GM12878 (cell line): Measurements from ENCODE around the gene GRIK4. TPM values are rescaled to one million over a fixed set of nuclear protein-coding genes. Genes with fewer than 3 reads are reported as not detected.

Source experiments
- ATAC-seq: fragments of 200-7000 bp; cut with Tn5 transposase; 3 replicates; pipeline ENCODE4 v1.9.1; 2020; ENCODE audit warnings: mild to moderate bottlenecking, moderate library complexity
- BruUV-seq: library from RNA; stranded (reverse); fragments of 400-500 nt; replicated peaks from 2 replicates; lab custom pipeline; 2021; lab: Mats Ljungman, UMichigan
- CTCF ChIA-PET: fragments of 300-600 bp; sonication (Branson Sonifier 250); formaldehyde crosslinking; extraction: SDS; loops from one replicate; lab custom pipeline; 2021; ENCODE audit warnings: inconsistent platforms; lab: Yijun Ruan, JAX
- POLR2A ChIA-PET: fragments of 350-600 bp; formaldehyde crosslinking; extraction: SDS; loops from one replicate; lab custom pipeline; 2021; ENCODE audit warnings: inconsistent platforms; lab: Charles Lee
- RAD21 ChIA-PET: fragments of 300-600 bp; sonication (Branson Sonifier 250); formaldehyde crosslinking; loops from one replicate; lab custom pipeline; 2023; ENCODE audit warnings: antibody characterized with exemption; ENCODE audit not compliant: unreplicated experiment; lab: Charles Lee
- SMC1A ChIA-PET: fragments of 300-600 bp; sonication (Branson Sonifier 250); formaldehyde crosslinking; loops from one replicate; lab custom pipeline; 2023; ENCODE audit not compliant: unreplicated experiment, uncharacterized antibody; lab: Charles Lee
- DNase-seq: peaks from one replicate; pipeline ENCODE4 v3.0.0-alpha.2; 2011; ENCODE audit warnings: low read depth, low spot score
- FAIRE-seq: peaks from 3 replicates; lab custom pipeline; 2011; peaks lifted over from hg19 to GRCh38; lab: Jason Lieb, UNC
- H2AFZ ChIP-seq: 2 replicates; pipeline ENCODE4 v1.6.0; 2011; ENCODE audit warnings: low read depth, low read length, control low read depth; ENCODE audit not compliant: control insufficient read depth
- H3K27ac ChIP-seq: 2 replicates; pipeline ENCODE4 v1.5.1; 2011; ENCODE audit warnings: control low read depth; ENCODE audit not compliant: control insufficient read depth, insufficient read depth
- H3K27me3 ChIP-seq, 2 experiments: replicated peaks in 1 of 2; 2 replicates each; pipeline versions ENCODE4 v1.6.0 to v1.6.1; 2011; ENCODE audit warnings: low read length in 1 of 2; ENCODE audit not compliant: control insufficient read depth in 2 of 2, insufficient read depth in 2 of 2
- H3K36me3 ChIP-seq, 2 experiments: 2 replicates each; pipeline ENCODE4 v1.5.1; 2011; ENCODE audit warnings: low read length in 1 of 2; ENCODE audit not compliant: control insufficient read depth in 2 of 2, insufficient read depth in 2 of 2
- H3K4me1 ChIP-seq: 2 replicates; pipeline ENCODE4 v1.6.1; 2011; ENCODE audit warnings: mild to moderate bottlenecking, low read length, moderate library complexity, mixed read lengths; ENCODE audit not compliant: control insufficient read depth, insufficient read depth
- H3K4me2 ChIP-seq: 2 replicates; pipeline ENCODE4 v1.6.0; 2011; ENCODE audit warnings: control low read depth; ENCODE audit not compliant: control insufficient read depth, insufficient read depth
- H3K4me3 ChIP-seq: fragments of 200-600 bp; sonication (generic); 2 replicates; pipeline ENCODE4 v1.5.1; 2016
- H3K79me2 ChIP-seq: 2 replicates; pipeline ENCODE4 v1.6.0; 2011; ENCODE audit warnings: low read length; ENCODE audit not compliant: control insufficient read depth, insufficient read depth
- H3K9ac ChIP-seq: 2 replicates; pipeline ENCODE4 v1.8.0; 2011; ENCODE audit warnings: low read length, control low read depth, mixed read lengths; ENCODE audit not compliant: control insufficient read depth, insufficient read depth
- H3K9me3 ChIP-seq: replicated peaks from 3 replicates; pipeline ENCODE4 v1.5.1; 2011; ENCODE audit warnings: mild to moderate bottlenecking, low read length; ENCODE audit not compliant: control insufficient read depth, insufficient read depth
- H4K20me1 ChIP-seq: 2 replicates; pipeline ENCODE4 v1.6.0; 2011; ENCODE audit not compliant: control insufficient read depth, insufficient read depth
- MEF2A ChIP-seq: IDR thresholded peaks from 2 replicates; pipeline ENCODE4 v1.6.1; 2011; ENCODE audit warnings: low read depth, mild to moderate bottlenecking, low read length, moderate library complexity; ENCODE audit not compliant: insufficient read depth
- RAD21 ChIP-seq: IDR thresholded peaks from 2 replicates; pipeline ENCODE4 v1.6.1; 2011; ENCODE audit warnings: mild to moderate bottlenecking, low read depth, low read length, moderate library complexity; ENCODE audit not compliant: insufficient read depth
- SUPT20H ChIP-seq: IDR thresholded peaks from 2 replicates; pipeline ENCODE4 v1.6.1; 2011; ENCODE audit warnings: low read depth, mild to moderate bottlenecking, low read length, moderate library complexity, borderline replicate concordance; ENCODE audit not compliant: control insufficient read depth
- WRNIP1 ChIP-seq: IDR thresholded peaks from 2 replicates; pipeline ENCODE4 v1.6.1; 2011; ENCODE audit warnings: low read depth, low read length, improper control_type of control experiment, borderline replicate concordance
- WGBS: methylation state at CpG from one replicate; pipeline ENCODE4 v1.1.6; 2016; ENCODE audit warnings: low lambda C conversion rate; ENCODE audit not compliant: insufficient replicate concordance, insufficient coverage; ENCODE audit errors: missing lambda C conversion rate; 5-methylcytosine and 5-hydroxymethylcytosine counted together
- in situ Hi-C: fragments of 300-500 bp; cut with MboI; formaldehyde crosslinking; loops from 9 replicates; pipeline ENCODE4 v1.14.3; 2018; ENCODE audit warnings: mixed read lengths
- intact Hi-C: fragments of 100-400 bp; cut with micrococcal nuclease; formaldehyde crosslinking; loops from one replicate; pipeline ENCODE4 v1.14.2; 2022; ENCODE audit not compliant: unreplicated experiment
- polyA plus RNA-seq, 11 experiments: library from polyadenylated mRNA; depleted of rRNA in 4 of 11; unstranded in 6 of 11; stranded (reverse) in 5 of 11; fragments of >200 nt; fragmentation: Nextera tagmentation in 4 of 11; fragmentation: Illumina TruSeq in 1 of 11; extraction: Ambion mirVana in 4 of 11; extraction: Trizol in 1 of 11; gene quantifications; 1 replicate in 1 of 11; 2 replicates in 10 of 11; pipeline versions ENCODE4 v1.2.1 to v1.2.3, GENCODE V29; 2011 to 2016; ENCODE audit warnings: inconsistent platforms in 2 of 11, missing spikeins in 2 of 11, low read depth in 1 of 11
- total RNA-seq, 4 experiments: library from RNA; depleted of rRNA in 3 of 4; stranded (reverse); fragments of >200 nt in 3 of 4; fragmentation: Illumina TruSeq in 1 of 4; extraction: Trizol in 1 of 4; gene quantifications; 2 replicates each; pipeline versions ENCODE4 v1.2.1 to v1.2.3, GENCODE V29; 2013 to 2021
- TF ChIP-seq, protein P1 (sequence below): fragments of 450-650 bp; IDR thresholded peaks from 2 replicates; pipeline ENCODE4 v1.6.1; 2014; ENCODE audit warnings: mild to moderate bottlenecking

GRIK4 gene
- total and polyA plus RNA-seq, 10 of the 15 experiments (the other 5 are each of a cell fraction or from before 2014, with no cell fraction given) = 0.33 to 3.6 (median 0.72) TPM

DNA sequence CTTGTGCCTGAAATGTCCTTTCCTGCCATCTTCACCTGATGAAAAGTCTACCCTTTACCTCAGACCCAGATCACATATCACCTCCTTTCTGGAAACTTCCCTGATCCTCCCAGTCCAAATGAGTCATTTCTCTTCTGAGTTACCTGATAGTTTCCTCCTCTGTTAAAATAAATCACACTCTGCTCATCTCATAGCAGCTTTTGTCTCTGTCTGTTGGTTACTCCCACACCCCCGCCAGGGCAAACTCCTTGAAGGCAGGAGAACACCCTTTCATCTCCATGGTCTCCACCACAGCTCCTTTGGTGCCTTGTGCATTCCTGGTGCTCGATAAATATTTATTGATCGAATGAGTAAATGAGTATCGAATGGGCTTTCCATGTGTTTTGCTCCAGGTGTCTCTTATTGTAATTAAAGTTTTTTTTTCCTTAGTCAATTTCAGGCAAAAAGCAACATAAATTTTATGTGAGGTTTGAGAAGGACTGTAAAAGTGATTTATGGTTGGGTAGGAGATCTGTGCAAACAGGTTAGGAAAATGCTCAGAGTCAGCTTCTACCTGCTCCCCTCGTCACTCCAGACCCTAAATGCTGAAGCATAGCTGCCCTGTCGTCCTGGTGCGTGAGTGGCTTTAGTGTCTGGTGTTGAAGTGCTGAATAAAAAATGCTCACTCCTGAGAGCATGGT lies 178.2 kb downstream of the GRIK4 start:
- no peak for DNase-seq
- Histone ChIP-seq H3K27me3 (no peaks in the 10 kb centered on the region), H3K27ac (no peak overlapping the region), H2AFZ (no peak overlapping the region), H3K9me3 (no peaks in the 10 kb centered on the region), H3K79me2 (no peaks in the 10 kb centered on the region), H3K9ac (no peak overlapping the region), H3K4me1 (no peaks in the 10 kb centered on the region), H3K4me3 (no peak overlapping the region), H4K20me1 (no peaks in the 10 kb centered on the region), H3K4me2 (no peak overlapping the region), H3K36me3 (no peaks in the 10 kb centered on the region; a peak in 1 of 4 replicates)
- ChIA-PET CTCF (interaction anchor here (0.6 to 1.1 kb wide), 3 partner anchors 13 to 104 kb away, joined by 3 read pairs; no protein-coding TSS in a partner anchor), POLR2A (no interaction called here), SMC1A (interaction anchor here (1.2 to 1.6 kb wide), 2 partner anchors 13 to 26 kb away, joined by 3 to 4 read pairs; no protein-coding TSS in a partner anchor), RAD21 (no interaction called here)
- ATAC-seq = no peak
- no peak for FAIRE-seq
- in situ Hi-C loops (loop anchor here (10.0 kb wide), 1 partner anchor 175 kb away; the partner anchor contains the start of gene GRIK4), intact Hi-C loops (loop anchor here (5.0 to 10.0 kb wide), 2 partner anchors 57 to 115 kb away; no protein-coding TSS in a partner anchor)
- 53% methylated on average over 7 of the region's 7 CpGs for WGBS
- BruUV-seq = no TSS peak
- TF ChIP-seq SUPT20H = no peak

DNA sequence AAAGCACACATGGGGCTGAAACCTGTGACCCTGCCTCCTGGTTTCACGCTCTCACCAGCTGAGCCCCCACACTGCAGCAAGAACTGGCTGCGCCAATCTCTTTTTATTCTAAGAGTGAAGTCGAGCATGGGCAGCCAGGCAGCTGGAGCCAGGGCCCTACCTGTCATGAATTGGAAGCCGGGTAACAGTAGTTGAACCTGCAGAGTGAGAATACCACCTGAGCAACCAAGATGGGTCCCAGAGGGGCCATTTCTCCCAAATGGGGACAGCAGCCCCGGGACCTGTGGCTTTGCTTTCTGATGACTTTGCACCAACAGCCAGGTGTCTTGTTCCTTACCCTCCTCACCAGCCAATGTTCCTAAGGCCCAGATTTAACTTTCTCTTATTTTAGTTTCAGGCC lies 178.9 kb downstream of the GRIK4 start:
- no peaks in the 10 kb centered on the region for H3K79me2 ChIP-seq
- 57% methylated on average over 5 of the region's 5 CpGs for WGBS
- H3K4me1 ChIP-seq = no peaks in the 10 kb centered on the region
- RAD21 ChIA-PET = no interaction called here
- BruUV-seq = no TSS peak
- DNase-seq (no peak), ATAC-seq (no peak), FAIRE-seq (no peak)
- CTCF ChIA-PET = interaction anchor here (1.1 kb wide), 1 partner anchor 12 kb away, joined by 3 read pairs; no protein-coding TSS in a partner anchor
- H3K9ac ChIP-seq = no peak overlapping the region
- H3K27ac ChIP-seq = no peak overlapping the region
- no peaks in the 10 kb centered on the region; a peak in 1 of 4 replicates for H3K36me3 ChIP-seq
- no peaks in the 10 kb centered on the region for H3K9me3 ChIP-seq
- in situ Hi-C loops (no loop called here), intact Hi-C loops (no loop called here)
- H2AFZ ChIP-seq = no peak overlapping the region
- TF ChIP-seq MEF2A (no peak), RAD21 (no peak), WRNIP1 (no peak)
- TF ChIP-seq, protein P1, sequence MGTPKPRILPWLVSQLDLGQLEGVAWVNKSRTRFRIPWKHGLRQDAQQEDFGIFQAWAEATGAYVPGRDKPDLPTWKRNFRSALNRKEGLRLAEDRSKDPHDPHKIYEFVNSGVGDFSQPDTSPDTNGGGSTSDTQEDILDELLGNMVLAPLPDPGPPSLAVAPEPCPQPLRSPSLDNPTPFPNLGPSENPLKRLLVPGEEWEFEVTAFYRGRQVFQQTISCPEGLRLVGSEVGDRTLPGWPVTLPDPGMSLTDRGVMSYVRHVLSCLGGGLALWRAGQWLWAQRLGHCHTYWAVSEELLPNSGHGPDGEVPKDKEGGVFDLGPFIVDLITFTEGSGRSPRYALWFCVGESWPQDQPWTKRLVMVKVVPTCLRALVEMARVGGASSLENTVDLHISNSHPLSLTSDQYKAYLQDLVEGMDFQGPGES = no peak
- H3K4me3 ChIP-seq = no peak overlapping the region
- H3K4me2 ChIP-seq = no peak overlapping the region
- SMC1A ChIA-PET = interaction anchor here (1.2 to 1.6 kb wide), 2 partner anchors 13 to 26 kb away, joined by 3 to 4 read pairs; no protein-coding TSS in a partner anchor
- H4K20me1 ChIP-seq = no peaks in the 10 kb centered on the region
- no peaks in the 10 kb centered on the region for H3K27me3 ChIP-seq
- POLR2A ChIA-PET = no interaction called here
